Fibroblast of villous mesenchyme (primary cell): Measurements from ENCODE around the gene MICALL2. TPM values are rescaled to one million over a fixed set of nuclear protein-coding genes. Genes with fewer than 3 reads are reported as not detected.

ENCODE experiments used
- DNase-seq: peaks from one replicate; pipeline ENCODE4 v3.0.0-alpha.2; 2010; ENCODE audit warnings: low read depth
- H3K4me3 ChIP-seq: 2 replicates; pipeline ENCODE4 v1.5.1; 2011; ENCODE audit warnings: low read depth, mild to moderate bottlenecking, low read length
- CTCF ChIP-seq: IDR thresholded peaks from 2 replicates; pipeline ENCODE4 v1.5.1; 2012; ENCODE audit warnings: low read depth, mild to moderate bottlenecking, low read length; ENCODE audit not compliant: insufficient read depth
- total RNA-seq: library from RNA; depleted of rRNA; stranded (reverse); fragments of >200 nt; gene quantifications from 2 replicates; pipeline ENCODE4 v1.2.3, GENCODE V29; 2012

The MICALL2 gene
- total RNA-seq, 1 donor, result 34.5 TPM

DNA sequence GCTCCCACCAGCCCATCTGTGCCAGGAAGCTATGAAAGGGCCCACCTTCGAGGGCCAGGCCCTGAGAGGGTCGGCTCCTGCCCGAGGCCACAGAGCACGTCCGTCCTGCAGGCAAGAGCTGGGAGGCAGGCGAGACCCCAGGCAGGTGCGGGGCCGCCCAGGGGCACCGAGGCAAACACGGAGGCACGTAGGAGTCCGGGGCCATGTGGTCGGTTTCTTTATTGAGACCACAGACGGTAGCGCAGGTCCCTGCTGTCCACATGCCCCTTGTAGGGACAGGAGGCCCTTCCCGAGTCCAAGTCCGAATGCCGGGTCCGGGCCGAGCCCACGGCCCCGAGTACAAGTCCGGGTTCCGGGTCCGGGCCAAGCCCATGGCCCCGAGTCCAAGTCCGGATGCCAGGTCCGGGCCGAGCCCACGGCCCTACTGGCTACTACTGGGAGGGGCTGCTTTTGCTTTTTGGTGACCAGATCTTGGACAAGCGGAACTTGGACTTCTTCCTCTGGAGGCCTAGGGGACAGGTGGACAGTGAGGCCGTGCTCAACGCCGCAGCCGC is 25.0 kb downstream of the MICALL2 start:
- no peak for TF ChIP-seq CTCF
- no peak overlapping the region for H3K4me3 ChIP-seq
- no peak for DNase-seq

DNA sequence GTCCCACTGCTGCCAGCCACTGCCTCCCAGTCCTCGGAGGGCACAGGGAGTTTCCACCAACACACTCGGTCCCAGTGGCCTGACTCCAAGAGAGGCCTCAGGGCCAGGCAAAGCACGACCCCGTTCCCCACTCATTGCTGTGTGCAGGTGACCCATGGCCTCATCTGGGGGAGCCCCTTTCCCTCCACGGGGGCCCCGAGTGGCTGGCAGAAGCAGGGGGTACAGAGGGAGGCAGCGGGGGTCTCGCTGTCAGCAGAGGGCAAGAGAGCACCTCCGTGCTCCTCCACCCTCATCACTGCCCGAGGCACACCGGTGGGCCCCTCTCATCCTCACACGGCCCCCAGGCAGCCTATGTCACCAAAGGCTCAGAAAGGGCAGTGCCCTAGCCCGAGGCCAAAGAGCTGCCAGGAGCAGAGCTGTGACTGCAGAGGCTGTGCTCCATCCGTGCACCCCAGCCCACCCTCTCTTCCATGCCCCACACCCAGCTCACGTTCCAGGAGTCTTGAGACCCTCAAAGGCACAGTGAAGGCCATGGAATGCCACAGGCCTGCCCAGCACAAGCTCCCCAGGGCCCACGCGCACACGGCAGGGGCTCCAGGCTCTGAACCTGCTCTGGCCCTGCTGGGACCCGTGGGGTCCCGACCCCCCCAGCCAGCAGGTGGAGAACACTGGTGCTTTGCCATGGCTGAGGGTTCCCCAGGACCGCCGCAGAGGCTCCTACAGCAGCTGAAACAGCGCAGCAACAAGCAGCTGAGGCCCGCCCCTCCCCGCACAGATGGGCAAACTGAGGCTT is 25.9 kb downstream of the MICALL2 start:
- DNase-seq, result no peak
- no peak for TF ChIP-seq CTCF
- no peak overlapping the region for H3K4me3 ChIP-seq

DNA sequence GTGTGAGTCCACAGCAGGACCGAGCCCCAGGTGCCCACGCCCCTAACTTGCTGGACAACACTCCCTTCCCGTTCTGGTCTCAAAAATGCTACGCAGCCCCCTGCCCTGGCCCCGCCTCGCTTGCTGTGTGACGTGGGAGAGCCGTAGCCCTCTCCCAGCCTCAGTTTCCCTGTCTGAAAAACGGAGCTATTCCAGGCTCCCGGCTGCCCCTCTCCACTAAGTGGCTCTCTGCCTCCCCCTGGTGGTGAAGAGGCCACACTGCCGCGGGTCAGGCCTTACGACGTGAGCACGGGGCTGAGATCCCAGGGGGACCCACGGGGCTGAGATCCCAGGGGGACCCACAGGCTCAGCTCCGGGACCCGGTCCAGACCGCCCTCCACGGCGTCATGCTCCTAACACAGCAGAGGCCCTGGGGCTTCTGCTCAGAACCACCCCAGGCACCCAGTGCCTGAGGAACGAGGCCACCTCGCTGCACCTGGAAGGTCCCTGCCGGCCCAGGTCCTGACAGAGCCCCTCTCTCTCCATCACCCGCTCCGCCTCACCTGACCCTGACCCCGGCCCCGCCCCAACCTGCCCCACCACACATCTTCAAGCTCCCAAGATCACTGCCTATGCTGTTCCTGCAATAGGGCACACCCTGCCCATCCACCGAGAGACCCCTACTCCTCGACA is 26.7 kb downstream of the MICALL2 start:
- DNase-seq, result peak; percentile 53
- no peak overlapping the region for H3K4me3 ChIP-seq
- peak; percentile 96 for TF ChIP-seq CTCF

- no peak for DNase-seq
- TF ChIP-seq CTCF, result no peak
- no peak overlapping the region for H3K4me3 ChIP-seq
These were observed 27.5 kb downstream of the MICALL2 start for GRCh38 chr7:1431634-1432380.

DNA sequence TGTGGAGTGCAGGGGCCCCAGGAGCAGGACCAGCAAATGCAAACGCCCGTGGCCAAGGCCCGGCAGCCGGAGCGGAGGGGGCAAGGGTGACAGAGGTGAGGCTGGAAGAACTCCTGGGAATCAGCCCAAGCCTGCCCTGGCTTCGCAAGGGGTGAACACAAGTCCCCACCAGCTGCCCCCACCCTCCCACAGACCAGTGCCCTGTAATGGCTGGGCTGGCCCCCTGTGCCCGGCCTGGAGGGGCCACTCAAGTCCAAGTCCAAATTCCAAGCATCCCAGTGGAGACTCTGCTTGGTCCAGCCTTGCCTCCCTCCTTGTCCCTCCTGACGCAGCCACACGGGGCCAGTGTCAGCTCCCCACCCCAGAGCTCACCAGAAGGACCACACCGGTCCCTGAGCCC is 28.0 kb downstream of the MICALL2 start:
- no peak for DNase-seq
- TF ChIP-seq CTCF, result no peak
- H3K4me3 ChIP-seq, result no peak overlapping the region

- no peak overlapping the region for H3K4me3 ChIP-seq
- DNase-seq, result no peak
- no peak for TF ChIP-seq CTCF
These were observed 29.0 kb downstream of the MICALL2 start for GRCh38 chr7:1430056-1430845.
